Activated B cell treated with CpG ODN at 0.5 μM for 24 hours (primary cell): ENCODE results near the gene MTG2. TPM values are rescaled to one million over a fixed set of nuclear protein-coding genes. Genes with fewer than 3 reads are reported as not detected.

ENCODE experiments used
- ATAC-seq: fragments of 200-7000 bp; cut with Tn5 transposase; one replicate; pipeline ENCODE4 v1.10.0; 2021; ENCODE audit warnings: low read depth, mild to moderate bottlenecking, moderate library complexity
- CTCF ChIA-PET: fragments of 350-600 bp; sonication (Branson Sonifier 250); formaldehyde crosslinking; loops from one replicate; lab custom pipeline; 2021; ENCODE audit warnings: antibody characterized with exemption; lab: Charles Lee
- POLR2A ChIA-PET: fragments of 350-600 bp; sonication (Branson Sonifier 250); formaldehyde crosslinking; loops from one replicate; lab custom pipeline; 2021; ENCODE audit warnings: antibody characterized with exemption; lab: Charles Lee
- DNase-seq: peaks from one replicate; pipeline ENCODE4 v3.0.0; 2022
- H3K27ac Mint-ChIP-seq: one replicate; pipeline ENCODE4 v1.8.0; 2020; ENCODE audit warnings: mixed read lengths
- H3K27me3 Mint-ChIP-seq: one replicate; pipeline ENCODE4 v1.8.0; 2021; ENCODE audit warnings: mixed read lengths
- H3K36me3 Mint-ChIP-seq: one replicate; pipeline ENCODE4 v1.8.0; 2021; ENCODE audit warnings: low read depth, mixed read lengths
- H3K4me1 Mint-ChIP-seq: one replicate; pipeline ENCODE4 v1.8.0; 2021; ENCODE audit warnings: mixed read lengths
- H3K4me3 Mint-ChIP-seq: one replicate; pipeline ENCODE4 v1.8.0; 2020; ENCODE audit warnings: mild to moderate bottlenecking, mixed read lengths
- H3K9me3 Mint-ChIP-seq: one replicate; pipeline ENCODE4 v1.8.0; 2020; ENCODE audit warnings: mixed read lengths
- intact Hi-C: fragments of 100-400 bp; cut with micrococcal nuclease; formaldehyde crosslinking; loops from one replicate; pipeline ENCODE4 v1.15.1; 2024
- total RNA-seq: library from RNA; stranded (reverse); gene quantifications from 2 replicates; pipeline ENCODE4 v1.2.3, GENCODE V29; 2022
- TF ChIP-seq, protein P1 (sequence below): fragments of 200-600 bp; IDR thresholded peaks from one replicate; pipeline ENCODE4 v1.8.0; 2022; ENCODE audit warnings: antibody characterized with exemption, mild to moderate bottlenecking

Gene MTG2
- total RNA-seq, 1 donor from 2014 or later: 46.8 TPM

DNA sequence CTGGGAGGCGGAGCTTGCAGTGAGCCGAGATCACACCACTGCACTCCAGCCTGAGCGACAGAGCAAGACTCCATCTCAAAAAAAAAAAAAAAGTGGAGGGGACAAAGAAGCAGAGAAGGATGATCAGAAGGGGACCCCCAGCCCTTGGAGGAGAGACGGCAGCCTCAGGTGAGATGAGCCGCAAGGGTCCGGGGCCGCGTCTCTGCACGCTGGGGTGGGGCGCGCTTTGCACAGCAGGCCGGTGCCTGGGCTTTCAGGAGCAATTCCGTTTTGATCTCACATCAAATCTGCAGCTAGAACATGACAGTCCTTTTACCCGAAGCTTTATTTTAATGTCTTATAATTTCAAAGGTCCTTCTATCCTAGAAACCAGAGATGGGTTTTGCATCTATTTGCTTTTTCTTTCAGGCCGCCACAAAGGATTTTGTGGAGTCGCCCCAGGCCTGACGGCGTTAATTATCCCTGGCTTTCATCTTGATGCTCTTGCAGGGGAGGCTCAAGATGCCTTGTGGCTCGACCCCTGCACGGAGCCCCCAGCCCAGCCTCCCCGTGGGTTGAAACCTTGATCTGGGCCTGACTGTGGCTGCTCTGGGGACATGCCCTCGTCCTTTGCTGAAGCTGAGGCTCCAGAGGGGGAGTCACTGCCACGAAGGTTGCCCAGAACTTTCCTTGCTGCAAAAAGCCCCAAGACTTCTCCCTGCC, 20.0 kb downstream of the MTG2 start:
- Mint-ChIP-seq H3K9me3 (no peaks in the 10 kb centered on the region), H3K36me3 (peaks cover 45% of the 10 kb centered on the region)
- TF ChIP-seq, protein P1, sequence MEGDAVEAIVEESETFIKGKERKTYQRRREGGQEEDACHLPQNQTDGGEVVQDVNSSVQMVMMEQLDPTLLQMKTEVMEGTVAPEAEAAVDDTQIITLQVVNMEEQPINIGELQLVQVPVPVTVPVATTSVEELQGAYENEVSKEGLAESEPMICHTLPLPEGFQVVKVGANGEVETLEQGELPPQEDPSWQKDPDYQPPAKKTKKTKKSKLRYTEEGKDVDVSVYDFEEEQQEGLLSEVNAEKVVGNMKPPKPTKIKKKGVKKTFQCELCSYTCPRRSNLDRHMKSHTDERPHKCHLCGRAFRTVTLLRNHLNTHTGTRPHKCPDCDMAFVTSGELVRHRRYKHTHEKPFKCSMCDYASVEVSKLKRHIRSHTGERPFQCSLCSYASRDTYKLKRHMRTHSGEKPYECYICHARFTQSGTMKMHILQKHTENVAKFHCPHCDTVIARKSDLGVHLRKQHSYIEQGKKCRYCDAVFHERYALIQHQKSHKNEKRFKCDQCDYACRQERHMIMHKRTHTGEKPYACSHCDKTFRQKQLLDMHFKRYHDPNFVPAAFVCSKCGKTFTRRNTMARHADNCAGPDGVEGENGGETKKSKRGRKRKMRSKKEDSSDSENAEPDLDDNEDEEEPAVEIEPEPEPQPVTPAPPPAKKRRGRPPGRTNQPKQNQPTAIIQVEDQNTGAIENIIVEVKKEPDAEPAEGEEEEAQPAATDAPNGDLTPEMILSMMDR: no peak

DNA sequence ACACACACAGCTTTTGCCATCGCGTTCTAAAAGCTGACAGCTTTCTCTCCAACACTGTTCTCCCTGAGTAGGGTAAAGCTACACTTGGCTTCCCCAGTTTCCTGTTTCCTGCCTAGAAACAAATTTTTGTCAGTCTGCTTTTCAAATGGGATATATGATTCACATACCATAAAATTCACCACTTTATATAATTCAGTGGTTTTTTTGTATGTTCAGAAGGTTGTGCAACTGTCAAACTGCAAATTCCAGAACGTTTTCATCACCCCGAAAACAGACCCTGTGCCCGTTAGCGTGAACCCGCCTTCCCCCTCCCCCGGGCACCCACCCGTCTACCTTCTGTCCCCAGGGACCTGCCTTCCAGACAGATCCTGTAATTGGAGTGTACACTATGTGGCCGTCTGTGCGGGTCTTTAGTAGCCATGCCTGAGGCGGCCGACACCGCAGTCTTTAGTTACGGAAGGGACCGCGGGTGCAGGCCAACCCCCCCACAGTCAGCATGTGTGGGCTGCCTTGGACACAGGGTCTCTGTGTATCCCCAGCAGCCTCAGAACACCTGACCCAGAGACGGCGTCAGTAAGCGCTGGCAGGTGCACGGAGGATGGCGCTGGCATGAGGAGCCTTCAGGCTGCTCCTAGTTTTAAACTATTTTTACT, 20.7 kb downstream of the MTG2 start:
- Mint-ChIP-seq H3K27ac (no peak overlapping the region), H3K9me3 (no peaks in the 10 kb centered on the region), H3K4me1 (peaks cover 33% of the 10 kb centered on the region), H3K4me3 (no peak overlapping the region), H3K27me3 (no peaks in the 10 kb centered on the region), H3K36me3 (peaks cover 39% of the 10 kb centered on the region)
- DNase-seq: no peak
- ChIA-PET POLR2A (no interaction called here), CTCF (no interaction called here)
- intact Hi-C loops: loop anchor here (5.0 kb wide), 1 partner anchor 34 kb away; the partner anchor contains the start of gene OSBPL2
- TF ChIP-seq, protein P1: no peak
- ATAC-seq: no peak

More for the DNA sequence above, 20.0 kb downstream of the MTG2 start:
- Mint-ChIP-seq H3K27ac (no peak overlapping the region), H3K4me1 (peaks cover 33% of the 10 kb centered on the region), H3K27me3 (no peaks in the 10 kb centered on the region), H3K4me3 (no peak overlapping the region)
- intact Hi-C loops: loop anchor here (5.0 kb wide), 1 partner anchor 34 kb away; the partner anchor contains the start of gene OSBPL2
- ATAC-seq: no peak
- POLR2A ChIA-PET: interaction anchor here (0.6 kb wide), 1 partner anchor 10 kb away, joined by 3 read pairs; no protein-coding TSS in a partner anchor
- CTCF ChIA-PET: no interaction called here
- DNase-seq: no peak

DNA sequence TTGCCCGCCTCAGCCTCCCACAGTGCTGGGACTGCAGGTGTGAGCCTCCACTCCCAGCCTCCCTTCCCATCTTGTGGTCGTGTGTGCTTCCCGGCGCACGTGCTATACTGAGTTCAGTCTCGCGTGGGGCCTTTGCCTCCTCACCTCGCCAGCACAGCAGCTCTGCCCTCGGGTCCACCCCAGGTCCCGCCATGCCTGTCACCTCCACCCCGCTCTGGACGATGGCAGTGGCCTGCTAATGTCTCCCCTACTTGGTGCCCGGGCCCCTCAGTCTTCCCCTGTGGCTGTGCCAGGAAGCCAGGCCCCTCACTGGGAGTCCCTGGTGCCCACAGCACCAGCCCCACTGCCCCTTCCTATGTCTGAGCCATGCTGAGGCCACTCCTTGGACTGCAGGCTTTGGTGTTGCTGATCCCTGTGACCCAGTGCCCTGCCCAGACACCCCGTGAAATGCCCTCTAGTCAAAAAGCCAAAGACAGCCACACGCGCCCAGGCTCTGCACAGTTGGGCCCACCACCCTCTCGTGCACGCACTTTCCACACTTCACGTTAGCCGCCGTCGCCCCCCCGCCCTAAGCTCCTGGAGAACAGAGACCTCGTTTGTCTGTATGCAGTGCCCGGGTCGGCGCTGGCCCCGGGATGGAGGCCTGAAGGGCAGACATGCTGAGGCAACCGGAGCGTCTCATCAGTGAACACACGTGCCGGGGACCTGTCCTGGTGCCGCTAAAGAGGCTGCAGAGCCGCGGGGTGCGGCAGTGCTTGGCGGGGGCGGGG, 23.0 kb downstream of the MTG2 start:
- no peak for DNase-seq
- ChIA-PET POLR2A (no interaction called here), CTCF (no interaction called here)
- H3K4me3 Mint-ChIP-seq: no peak overlapping the region
- TF ChIP-seq, protein P1: no peak
- no peaks in the 10 kb centered on the region for H3K9me3 Mint-ChIP-seq
- no peak for ATAC-seq
- no peak overlapping the region for H3K27ac Mint-ChIP-seq
- H3K4me1 Mint-ChIP-seq: peaks cover 29% of the 10 kb centered on the region
- no peaks in the 10 kb centered on the region for H3K27me3 Mint-ChIP-seq
- intact Hi-C loops: no loop called here
- peaks cover 18% of the 10 kb centered on the region for H3K36me3 Mint-ChIP-seq

DNA sequence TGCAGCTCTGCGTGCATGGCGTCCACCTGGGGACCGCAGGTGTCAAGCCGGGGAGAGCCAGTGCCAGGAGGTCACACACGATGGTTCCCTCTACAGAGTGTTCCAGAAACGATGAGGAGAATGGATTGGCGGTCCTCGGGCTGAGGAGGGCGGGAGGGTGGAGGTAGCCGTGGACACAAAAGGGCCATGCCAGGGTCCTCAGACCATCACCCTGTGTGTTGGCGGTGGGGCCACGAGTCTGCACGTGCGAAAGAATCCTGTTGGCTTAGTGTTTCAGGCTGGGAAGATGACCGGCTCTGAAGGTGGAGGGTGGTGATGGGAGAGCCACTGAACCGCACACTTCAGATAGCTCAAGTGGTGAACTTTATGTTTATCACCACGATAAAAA, 23.6 kb downstream of the MTG2 start:
- CTCF ChIA-PET: no interaction called here
- TF ChIP-seq, protein P1: no peak
- POLR2A ChIA-PET: interaction anchor here (0.7 kb wide), 1 partner anchor 28 kb away, joined by 3 read pairs; no protein-coding TSS in a partner anchor
- intact Hi-C loops: no loop called here
- no peak for DNase-seq
- ATAC-seq: no peak
- Mint-ChIP-seq H3K9me3 (no peaks in the 10 kb centered on the region), H3K4me1 (peaks cover 23% of the 10 kb centered on the region), H3K27ac (no peak overlapping the region), H3K4me3 (no peak overlapping the region), H3K27me3 (peaks cover 3% of the 10 kb centered on the region), H3K36me3 (peaks cover 15% of the 10 kb centered on the region)
